ENCODE data around the gene NFIC. TPM values are rescaled to one million over a fixed set of nuclear protein-coding genes. Genes with fewer than 3 reads are reported as not detected.

The NFIC gene
- total RNA-seq, 1 experiment from 2014 or later: 8.0 TPM

GRCh38 chr19:3362217-3362906 is 4.0 kb upstream of the NFIC start:
- H3K18ac ChIP-seq (ENCODE audit: insufficient read length, low read depth, low read length): no peak overlapping the region
- no peak overlapping the region for H2BK5ac ChIP-seq (ENCODE audit: insufficient read length, low read length)
- no peak overlapping the region for H3K14ac ChIP-seq (ENCODE audit: insufficient read depth, low read length)
- H4K91ac ChIP-seq (ENCODE audit: insufficient read length, low read depth, low read length): no peak overlapping the region
- H2AFZ ChIP-seq (ENCODE audit: low read length): no peak overlapping the region
- no peak overlapping the region for H3K23ac ChIP-seq (ENCODE audit: insufficient read length, low read depth, low read length)
- TF ChIP-seq CTCF (conservative IDR thresholded peaks at IDR 0.05): no peak
- DNase-seq: no peak
- Mint-ChIP-seq H3K4me3 (peak overlapping the region in 1 of 2 experiments; percentile 62; a peak in 2 of 5 replicates), H3K27ac (no peak overlapping the region), H3K27me3 (ENCODE audit: low read depth) (peaks cover 87% of the 10 kb centered on the region), H3K4me1 (peaks cover 3 to 35% of the 10 kb centered on the region in 2 experiments; a peak in 3 of 4 replicates), H3K9me3 (peaks cover 7 to 11% of the 10 kb centered on the region in 2 experiments; a peak in 4 of 5 replicates), H3K36me3 (ENCODE audit: insufficient read depth in 1 of 3, low read depth in 3 of 3) (peaks cover 0 to 2% (median 0%) of the 10 kb centered on the region in 3 experiments; a peak in 1 of 7 replicates)
- no peak overlapping the region for H2BK15ac ChIP-seq (ENCODE audit: low read depth, low read length)
- no peaks in the 10 kb centered on the region; the same call in 1 of the 2 replicates for H3K4me1 ChIP-seq (ENCODE audit: insufficient read depth, low read length)
- peaks cover 78% of the 10 kb centered on the region for H3K27me3 ChIP-seq (ENCODE audit: insufficient read depth, low read length)
- H3K56ac ChIP-seq (ENCODE audit: insufficient read length, low read depth, low read length): no peak overlapping the region
- H3K4ac ChIP-seq (ENCODE audit: low read depth, low read length): no peak overlapping the region
- no peak overlapping the region for H2AK5ac ChIP-seq (ENCODE audit: insufficient read length, low read length)
- H4K20me1 ChIP-seq (ENCODE audit: control insufficient read depth, insufficient read depth, insufficient read length): peaks cover 2% of the 10 kb centered on the region
- no CpG with 5 or more reads among the region's 9 CpGs for WGBS (ENCODE audit: extremely low coverage, insufficient read length, low lambda C conversion rate)
- no peak overlapping the region for H2BK120ac ChIP-seq (ENCODE audit: low read depth, low read length, poor library complexity, severe bottlenecking)
- H3K27ac ChIP-seq (ENCODE audit: insufficient read length, low read depth, low read length): no peak overlapping the region
- peaks cover 6% of the 10 kb centered on the region for H3K23me2 ChIP-seq (ENCODE audit: insufficient read length, low read depth, low read length, poor library complexity, severe bottlenecking)
- H2BK20ac ChIP-seq (ENCODE audit: low read depth, low read length, poor library complexity, severe bottlenecking): no peak overlapping the region
- no peak overlapping the region for H4K5ac ChIP-seq (ENCODE audit: insufficient read length, low read depth, low read length)
- H3K79me1 ChIP-seq (ENCODE audit: insufficient read depth, low read depth, low read length, poor library complexity, severe bottlenecking): no peaks in the 10 kb centered on the region
- H3K4me2 ChIP-seq (ENCODE audit: insufficient read depth, insufficient read length, low read length): no peak overlapping the region
- H4K8ac ChIP-seq (replicated peaks; ENCODE audit: insufficient read length, low read depth, low read length): no peak overlapping the region
- no peak overlapping the region for H2BK12ac ChIP-seq (ENCODE audit: insufficient read length, low read depth, low read length)
- no peak overlapping the region for H3K9ac ChIP-seq (ENCODE audit: extremely low read depth, insufficient read length, low read length)
- no peaks in the 10 kb centered on the region for H3K79me2 ChIP-seq (ENCODE audit: insufficient read depth, low read length)
- no peaks in the 10 kb centered on the region for H3K9me3 ChIP-seq (ENCODE audit: control insufficient read depth, low read depth, low read length)
- no peak overlapping the region for H3T11ph ChIP-seq (ENCODE audit: low read length)
